ENCODE results near the gene GBGT1. TPM values are rescaled to one million over a fixed set of nuclear protein-coding genes. Genes with fewer than 3 reads are reported as not detected.

The GBGT1 gene
- total and polyA plus RNA-seq, 8 donors: 1.2 to 37.9 (median 22.6) TPM

GRCh38 chr9:133115604-133116345 is 47.9 kb downstream of the GBGT1 start:
- TF ChIP-seq POLR2A (IDR thresholded peaks at IDR 0.05) (no peak), POLR2AphosphoS5 (IDR thresholded peaks at IDR 0.05) (no peak), EP300 (IDR thresholded peaks at IDR 0.05) (no peak), CTCF (IDR thresholded peaks at IDR 0.05) (no peak)
- DNase-seq: peak in 1 of 2 donors; percentile 25
- Histone ChIP-seq H3K27me3 (no peaks in the 10 kb centered on the region), H3K9me3 (no peaks in the 10 kb centered on the region), H3K27ac (peak overlapping the region in 3 of 5 donors; percentile 72 to 91 (median 80)), H3K4me1 (peaks cover 71 to 94% (median 86%) of the 10 kb centered on the region in 4 donors), H3K4me3 (no peak overlapping the region), H3K36me3 (peaks cover 4 to 14% (median 14%) of the 10 kb centered on the region in 4 donors)
- intact Hi-C loops (cut with DNase I; ENCODE audit: low total_unique reads): no loop called here
- 75 to 84% (median 84%) methylated on average over 15 to 32 of the region's 32 CpGs for WGBS, 5 donors

- Histone ChIP-seq H3K4me1 (peaks cover 64 to 87% (median 78%) of the 10 kb centered on the region in 4 donors), H3K4me3 (no peak overlapping the region), H3K27me3 (no peaks in the 10 kb centered on the region), H3K27ac (peak overlapping the region in 4 of 5 donors; percentile 63 to 91 (median 76)), H3K36me3 (peaks cover 10 to 21% (median 21%) of the 10 kb centered on the region in 4 donors), H3K9me3 (no peaks in the 10 kb centered on the region)
- intact Hi-C loops (cut with DNase I; ENCODE audit: low total_unique reads): no loop called here
- no peak for DNase-seq
- WGBS, 5 donors: 85 to 92% (median 89%) methylated on average over 3 to 19 of the region's 19 CpGs
- TF ChIP-seq POLR2A (IDR thresholded peaks at IDR 0.05) (no peak), POLR2AphosphoS5 (IDR thresholded peaks at IDR 0.05) (no peak), CTCF (IDR thresholded peaks at IDR 0.05) (no peak), EP300 (IDR thresholded peaks at IDR 0.05) (no peak)
Measured at GRCh38 chr9:133114886-133115603, 48.7 kb downstream of the GBGT1 start.

- intact Hi-C loops (cut with DNase I; ENCODE audit: low total_unique reads): no loop called here
- Histone ChIP-seq H3K4me1 (peaks cover 56 to 79% (median 70%) of the 10 kb centered on the region in 4 donors), H3K36me3 (peaks cover 18 to 30% (median 29%) of the 10 kb centered on the region in 4 donors), H3K9me3 (no peaks in the 10 kb centered on the region), H3K27me3 (no peaks in the 10 kb centered on the region), H3K4me3 (peak overlapping the region in 1 of 4 donors; percentile 17), H3K27ac (peak overlapping the region; percentile 20 to 91 (median 72))
- no peak for TF ChIP-seq EP300 (IDR thresholded peaks at IDR 0.05)
- no peak for TF ChIP-seq CTCF (IDR thresholded peaks at IDR 0.05)
- no peak for TF ChIP-seq POLR2A (IDR thresholded peaks at IDR 0.05)
- TF ChIP-seq POLR2AphosphoS5 (IDR thresholded peaks at IDR 0.05): no peak
- peak in 1 of 2 donors; percentile 75 for DNase-seq
- WGBS, 5 donors: 19 to 47% (median 40%) methylated on average over 9 to 20 of the region's 20 CpGs
Measured at GRCh38 chr9:133113949-133114885, 49.5 kb downstream of the GBGT1 start.

Data from stomach (tissue), 9 donors.